Activated CD4-positive, alpha-beta T cell treated with anti-CD3 and anti-CD28 coated beads for 24 hours (primary cell): Measurements from ENCODE around the gene GJD4.

Source experiments
- DNase-seq, 2 donors: peaks; one replicate each; pipeline ENCODE4 v3.0.0-alpha.2; 2020; ENCODE audit warnings: low read depth in 2 of 2

The GJD4 gene

DNA sequence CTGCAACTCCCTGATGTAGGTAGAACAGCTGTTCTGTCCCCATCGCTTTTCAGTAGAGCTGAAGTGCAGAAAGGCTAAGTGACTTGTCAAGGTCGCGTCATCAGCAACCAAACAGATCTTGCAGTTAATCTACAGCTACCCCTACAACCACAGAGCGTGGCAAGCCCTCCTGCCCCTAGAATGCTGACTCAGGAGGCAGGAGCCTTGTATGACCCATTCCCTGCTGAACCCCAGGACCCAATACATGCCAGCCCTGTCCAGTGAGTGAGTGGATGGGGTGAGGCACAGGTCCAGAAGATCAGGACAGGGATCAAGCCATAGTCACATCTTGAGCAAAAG is 26.6 kb upstream of the GJD4 start:
- DNase-seq = no peak

GRCh38 chr10:35579116-35579515 is 26.0 kb upstream of the GJD4 start:
- no peak for DNase-seq

DNA sequence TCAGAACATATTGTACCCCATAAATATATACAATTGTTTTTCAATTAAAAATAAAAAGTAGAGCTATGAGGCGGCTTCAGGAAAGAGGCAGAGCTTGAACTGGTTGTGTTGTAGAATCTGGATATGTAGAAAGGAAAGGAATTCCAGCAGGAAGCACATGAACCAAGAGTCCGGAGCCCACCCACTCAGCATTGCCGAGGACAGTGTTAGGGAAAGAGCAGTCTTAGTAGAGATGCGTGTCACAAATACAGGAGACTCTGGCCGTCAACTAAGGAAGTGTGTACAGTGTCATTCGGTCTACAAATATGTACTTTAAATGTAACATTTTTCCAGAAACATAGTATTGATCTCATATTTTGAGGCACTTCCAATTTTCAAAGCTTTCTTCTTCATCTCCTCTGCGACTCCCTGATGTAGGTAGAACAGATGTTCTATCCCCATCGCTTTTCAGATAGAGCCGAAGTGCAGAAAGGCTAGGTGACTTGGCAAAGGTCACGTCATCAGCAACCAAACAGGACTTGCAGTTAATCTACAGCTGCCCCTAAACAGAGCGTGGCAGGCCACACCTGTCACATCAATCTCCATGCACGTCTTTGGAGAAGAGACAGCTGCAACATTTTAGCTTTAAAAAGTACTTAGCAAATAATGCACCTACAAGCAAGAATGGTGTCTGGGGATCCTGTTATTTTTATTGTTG is 25.3 kb upstream of the GJD4 start:
- no peak for DNase-seq

- no peak for DNase-seq
Observed at GRCh38 chr10:35580423-35580770, 24.7 kb upstream of the GJD4 start.

- DNase-seq = no peak
Observed at GRCh38 chr10:35581655-35582054, 23.5 kb upstream of the GJD4 start.

DNA sequence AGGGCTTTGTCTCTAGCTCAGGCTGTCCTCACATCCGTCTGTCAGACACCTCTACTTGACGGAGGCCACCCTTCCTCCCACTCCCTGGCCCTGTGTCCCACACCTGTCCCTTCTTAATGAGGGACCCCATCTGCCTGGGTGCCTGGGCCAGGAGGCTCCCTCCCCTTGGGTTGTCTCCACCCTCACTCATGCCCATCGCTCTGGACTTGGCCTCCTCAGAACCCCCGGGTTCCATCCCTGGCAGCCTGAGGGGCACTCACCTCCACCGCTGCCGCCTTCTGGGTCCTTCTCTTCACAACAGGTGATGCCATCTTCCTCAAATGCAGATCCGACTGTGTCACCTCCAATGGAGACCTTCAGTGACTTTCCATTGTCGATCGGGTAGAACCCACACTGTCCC is 20.2 kb upstream of the GJD4 start:
- no peak for DNase-seq

- no peak for DNase-seq
Observed at GRCh38 chr10:35585356-35585755, 19.8 kb upstream of the GJD4 start.

GRCh38 chr10:35585903-35586535 is 19.1 kb upstream of the GJD4 start:
- no peak for DNase-seq

DNA sequence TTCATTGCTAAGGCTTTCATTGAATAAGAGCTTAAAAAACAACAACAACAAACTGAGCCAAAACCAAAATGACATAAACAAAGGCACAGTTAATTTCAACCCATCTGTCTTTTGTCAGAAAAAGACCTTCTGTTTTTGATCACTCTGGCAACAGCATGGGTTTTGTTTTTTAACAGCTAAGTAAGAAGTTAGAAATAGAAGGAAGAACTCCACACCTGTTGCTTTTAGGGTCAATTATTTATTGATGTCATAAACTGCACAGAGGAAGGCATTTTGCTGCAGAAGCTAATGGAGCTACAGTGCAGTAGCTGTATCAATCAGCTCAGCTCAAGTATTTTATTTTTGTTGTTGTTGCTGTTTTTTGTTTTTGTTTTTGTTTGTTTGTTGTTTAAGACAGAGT is 16.3 kb upstream of the GJD4 start:
- no peak for DNase-seq

DNA sequence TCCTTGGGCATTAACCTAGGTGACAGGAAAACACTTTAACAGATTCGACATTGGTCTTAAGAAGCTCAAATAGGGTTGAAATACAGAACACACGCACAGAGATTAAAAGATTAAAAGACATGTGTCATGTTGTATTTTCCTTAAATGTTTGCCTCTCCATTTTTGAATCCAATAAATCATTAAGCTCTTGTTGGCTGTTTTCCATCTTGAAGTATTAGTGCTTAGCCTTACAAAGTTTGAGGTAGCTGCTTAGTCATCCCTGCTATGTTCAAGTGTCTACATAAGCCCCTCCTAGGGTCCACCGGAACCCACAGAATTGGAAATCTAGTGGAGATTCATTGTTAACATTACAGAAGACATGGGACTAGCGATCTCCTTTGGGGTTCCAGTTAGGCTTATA is 12.7 kb upstream of the GJD4 start:
- DNase-seq = no peak

GRCh38 chr10:35594115-35595079 is 10.7 kb upstream of the GJD4 start:
- no peak for DNase-seq

DNA sequence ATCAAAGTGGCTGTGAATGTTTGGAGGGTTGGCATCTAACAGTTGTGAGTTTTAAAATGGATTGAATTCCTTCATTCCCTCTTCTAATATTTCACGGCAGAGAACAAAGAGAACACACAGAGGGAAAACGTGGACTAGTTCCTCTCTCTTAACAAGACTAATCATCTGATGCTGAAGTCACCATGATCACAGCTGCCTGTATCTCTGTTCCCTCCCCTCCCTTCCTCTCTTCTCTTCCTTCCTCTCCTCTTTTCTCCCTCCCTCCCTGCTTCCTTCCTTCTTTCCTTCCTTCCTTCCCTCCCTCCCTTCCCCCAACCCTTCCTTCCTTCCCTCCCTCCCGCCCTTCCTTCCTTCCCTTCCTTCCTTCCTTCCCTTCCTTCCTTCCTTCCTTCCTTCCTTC is 10.0 kb upstream of the GJD4 start:
- DNase-seq = no peak

GRCh38 chr10:35598379-35598778 is 6.8 kb upstream of the GJD4 start:
- DNase-seq = no peak

DNA sequence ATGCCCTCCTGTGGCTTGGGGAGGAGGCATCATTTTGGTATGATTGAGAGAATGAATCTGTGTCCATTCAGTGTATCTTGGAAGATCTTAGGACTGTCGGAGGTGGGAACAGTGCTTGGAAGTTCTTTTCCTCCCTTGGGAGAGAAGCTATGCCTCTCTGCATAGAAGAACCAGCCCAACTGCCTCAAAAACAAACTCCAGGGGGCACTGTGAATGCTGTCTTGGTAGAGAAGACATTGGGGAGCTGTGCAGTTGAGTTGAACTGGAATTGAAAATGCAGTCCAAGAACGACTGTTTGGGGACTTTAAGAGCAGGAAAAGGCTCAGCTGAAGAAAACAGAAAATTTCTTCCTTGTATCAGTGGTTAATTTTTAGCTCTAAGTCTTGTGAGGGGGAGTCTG is 4.9 kb upstream of the GJD4 start:
- DNase-seq = no peak

DNA sequence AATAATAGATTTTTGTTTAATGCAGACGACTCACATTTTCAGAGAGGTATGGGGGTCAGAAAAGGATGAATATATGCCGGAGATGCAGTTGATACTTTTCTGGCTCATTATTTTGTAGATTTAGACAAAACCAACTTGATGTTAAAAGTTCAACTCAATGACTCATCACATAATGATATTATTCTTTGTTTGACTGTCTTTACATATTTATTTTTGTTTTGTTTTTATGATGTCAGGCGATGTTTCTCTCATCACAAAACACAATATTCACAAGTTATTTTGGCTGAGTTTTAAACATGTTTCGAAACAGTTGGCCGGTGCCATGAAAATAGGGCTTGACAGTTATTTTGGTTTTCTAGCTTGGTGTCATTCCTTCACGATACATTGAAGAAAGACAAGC is 1.3 kb downstream of the GJD4 start:
- DNase-seq = no peak

DNA sequence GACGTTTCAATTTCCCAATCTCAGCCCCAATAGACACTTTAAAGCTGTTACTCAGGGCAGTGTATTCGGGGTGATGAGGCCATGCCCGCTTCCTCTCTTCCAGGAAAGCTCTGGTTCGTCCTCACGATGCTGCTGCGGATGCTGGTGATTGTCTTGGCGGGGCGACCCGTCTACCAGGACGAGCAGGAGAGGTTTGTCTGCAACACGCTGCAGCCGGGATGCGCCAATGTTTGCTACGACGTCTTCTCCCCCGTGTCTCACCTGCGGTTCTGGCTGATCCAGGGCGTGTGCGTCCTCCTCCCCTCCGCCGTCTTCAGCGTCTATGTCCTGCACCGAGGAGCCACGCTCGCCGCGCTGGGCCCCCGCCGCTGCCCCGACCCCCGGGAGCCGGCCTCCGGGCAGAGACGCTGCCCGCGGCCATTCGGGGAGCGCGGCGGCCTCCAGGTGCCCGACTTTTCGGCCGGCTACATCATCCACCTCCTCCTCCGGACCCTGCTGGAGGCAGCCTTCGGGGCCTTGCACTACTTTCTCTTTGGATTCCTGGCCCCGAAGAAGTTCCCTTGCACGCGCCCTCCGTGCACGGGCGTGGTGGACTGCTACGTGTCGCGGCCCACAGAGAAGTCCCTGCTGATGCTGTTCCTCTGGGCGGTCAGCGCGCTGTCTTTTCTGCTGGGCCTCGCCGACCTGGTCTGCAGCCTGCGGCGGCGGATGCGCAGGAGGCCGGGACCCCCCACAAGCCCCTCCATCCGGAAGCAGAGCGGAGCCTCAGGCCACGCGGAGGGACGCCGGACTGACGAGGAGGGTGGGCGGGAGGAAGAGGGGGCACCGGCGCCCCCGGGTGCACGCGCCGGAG is 2.6 kb downstream of the GJD4 start:
- DNase-seq = no peak

GRCh38 chr10:35608328-35608672 is 3.2 kb downstream of the GJD4 start:
- DNase-seq = no peak

DNA sequence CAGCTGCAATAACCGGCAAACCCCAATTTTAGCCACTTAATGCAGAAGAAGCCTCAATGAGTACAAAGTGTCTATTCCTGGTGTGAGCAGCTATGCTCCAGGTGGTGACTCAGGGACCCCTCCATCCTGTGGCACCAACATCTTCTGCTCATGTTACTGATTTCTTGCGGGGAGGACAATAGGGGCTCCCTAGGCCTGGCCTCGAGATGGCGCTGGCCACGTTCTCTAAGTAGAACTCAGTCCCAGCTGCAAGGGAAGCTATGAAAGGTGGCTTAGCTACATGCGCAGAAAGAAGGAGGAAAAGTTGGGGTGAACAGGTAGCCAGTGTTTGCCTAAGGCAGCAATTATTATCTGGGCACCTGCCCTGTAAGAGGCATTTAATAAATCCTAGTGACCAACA is 6.6 kb downstream of the GJD4 start:
- DNase-seq = no peak

- DNase-seq = no peak
Observed at GRCh38 chr10:35612385-35613106, 7.4 kb downstream of the GJD4 start.

DNA sequence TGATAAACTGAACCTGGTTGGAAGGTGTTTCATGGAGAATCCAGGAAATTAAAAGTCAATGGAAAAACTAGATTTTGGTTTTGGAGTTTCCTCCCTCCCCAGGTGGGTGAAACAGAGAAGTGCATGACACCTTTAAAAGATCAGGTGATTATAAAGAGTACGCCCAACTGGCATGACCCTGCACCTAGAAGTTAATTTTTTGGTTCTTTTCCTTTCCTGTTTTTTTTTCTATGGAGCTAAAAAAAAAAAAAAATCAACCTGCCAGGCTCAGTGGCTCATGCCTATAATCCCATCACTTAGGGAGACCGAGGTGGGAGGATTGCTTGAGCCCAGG is 7.9 kb downstream of the GJD4 start:
- DNase-seq = no peak

DNA sequence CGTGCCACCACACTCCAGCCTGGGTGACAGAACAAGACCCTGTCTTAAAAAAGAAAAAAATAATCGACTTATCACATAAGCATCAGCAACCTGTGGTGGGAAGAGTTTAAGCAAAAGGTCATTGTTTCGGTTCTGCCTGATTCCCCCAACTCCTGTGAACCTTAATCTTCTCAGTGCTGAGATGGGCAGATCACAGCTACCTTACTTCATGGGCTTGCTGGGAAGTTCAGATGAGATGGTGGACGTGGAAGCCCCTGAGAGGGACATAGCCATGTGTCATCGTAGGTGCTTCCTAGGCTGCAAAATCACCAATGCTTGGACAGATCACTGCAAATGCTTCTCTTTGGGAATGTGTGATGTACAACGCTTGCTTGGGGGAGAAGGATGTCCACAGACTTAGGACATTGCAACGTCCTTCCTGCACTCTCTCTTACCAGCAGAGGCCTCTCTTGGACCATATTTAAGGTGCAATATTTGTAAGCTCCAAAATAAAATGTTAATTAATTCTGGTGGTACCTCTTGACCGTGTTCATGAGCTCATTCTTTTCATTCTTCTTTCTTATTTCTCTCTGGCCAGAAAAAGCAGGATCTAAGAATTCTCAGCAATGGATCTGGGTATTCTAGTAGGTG is 8.6 kb downstream of the GJD4 start:
- DNase-seq = no peak
